ENCODE results near the gene MASP1.
A peak's percentile ranks its signal among the peaks of the same experiment; 100 is the strongest.

GRCh38 chr3:187295316-187296034, 3.9 kb upstream of the MASP1 start:
- TF ChIP-seq CTCF (optimal IDR thresholded peaks at IDR 0.05 in 1 of 3, IDR thresholded peaks at IDR 0.05 in 1 of 3, conservative IDR thresholded peaks at IDR 0.05 in 1 of 3; ENCODE audit: extremely low read depth in 1 of 3, insufficient read depth in 2 of 3, low read length in 3 of 3) = peak in 2 of 3 experiments; percentile 15 to 18
- TF ChIP-seq EZH2 (IDR thresholded peaks at IDR 0.05; ENCODE audit: low read length) = no peak
